A204.1 (cell line): ENCODE data around the gene MYCBP2.
"Not testable (repeated sequence)": the region's sequence is repeated elsewhere in the genome, so short reads cannot be mapped to it uniquely, and the experiment has no call there.

Experiments
- FAIRE-seq: peaks from 2 replicates; lab custom pipeline; 2012; peaks lifted over from hg19 to GRCh38; lab: Jason Lieb, UNC

The MYCBP2 gene

GRCh38 chr13:77299587-77299986 is 27.3 kb downstream of the MYCBP2 start:
- peak; percentile 62 for FAIRE-seq

GRCh38 chr13:77298426-77298825 is 28.5 kb downstream of the MYCBP2 start:
- no peak for FAIRE-seq

- FAIRE-seq = no peak
These were observed 35.1 kb downstream of the MYCBP2 start for GRCh38 chr13:77291774-77292173.

- no peak for FAIRE-seq
These were observed 36.6 kb downstream of the MYCBP2 start for GRCh38 chr13:77290342-77290741.

- FAIRE-seq = no peak
These were observed 37.0 kb downstream of the MYCBP2 start for GRCh38 chr13:77289851-77290250.

GRCh38 chr13:77285632-77286031 is 41.3 kb downstream of the MYCBP2 start:
- not testable (repeated sequence) for FAIRE-seq

- no peak for FAIRE-seq
These were observed 41.8 kb downstream of the MYCBP2 start for GRCh38 chr13:77285098-77285497.

- no peak for FAIRE-seq
These were observed 52.8 kb downstream of the MYCBP2 start for GRCh38 chr13:77274126-77274525.

GRCh38 chr13:77269141-77269540 is 57.8 kb downstream of the MYCBP2 start:
- FAIRE-seq = no peak

- FAIRE-seq = no peak
These were observed 59.5 kb downstream of the MYCBP2 start for GRCh38 chr13:77267362-77267761.

GRCh38 chr13:77265336-77265735 is 61.6 kb downstream of the MYCBP2 start:
- FAIRE-seq = no peak

GRCh38 chr13:77262198-77262597 is 64.7 kb downstream of the MYCBP2 start:
- peak; percentile 65 for FAIRE-seq

GRCh38 chr13:77250975-77251374 is 75.9 kb downstream of the MYCBP2 start:
- FAIRE-seq = no peak

GRCh38 chr13:77245224-77245623 is 81.7 kb downstream of the MYCBP2 start:
- not testable (repeated sequence) for FAIRE-seq

- FAIRE-seq = no peak
These were observed 87.6 kb downstream of the MYCBP2 start for GRCh38 chr13:77239312-77239711.

- no peak for FAIRE-seq
These were observed 91.4 kb downstream of the MYCBP2 start for GRCh38 chr13:77235456-77236022.

GRCh38 chr13:77233159-77233558 is 93.7 kb downstream of the MYCBP2 start:
- no peak for FAIRE-seq

GRCh38 chr13:77230560-77230959 is 96.3 kb downstream of the MYCBP2 start:
- no peak for FAIRE-seq

GRCh38 chr13:77225946-77226345 is 100.9 kb downstream of the MYCBP2 start:
- no peak for FAIRE-seq

GRCh38 chr13:77222909-77223308 is 104.0 kb downstream of the MYCBP2 start:
- FAIRE-seq = no peak

GRCh38 chr13:77222000-77222690 is 104.7 kb downstream of the MYCBP2 start:
- no peak for FAIRE-seq

GRCh38 chr13:77219401-77219800 is 107.5 kb downstream of the MYCBP2 start:
- FAIRE-seq = no peak

- FAIRE-seq = no peak
These were observed 108.6 kb downstream of the MYCBP2 start for GRCh38 chr13:77218274-77218673.

- no peak for FAIRE-seq
These were observed 111.4 kb downstream of the MYCBP2 start for GRCh38 chr13:77215543-77215942.
